Suprapubic skin (tissue), 4 donors: ENCODE results near the gene DSTN.

Experiments used
- CTCF ChIP-seq, 2 donors: fragments of 200-600 bp in 1 of 2; fragments of 450-650 bp in 1 of 2; sonication (generic) in 1 of 2; IDR thresholded peaks; one replicate each; pipeline ENCODE4 v1.5.1; 2016 to 2019; ENCODE audit warnings: antibody characterized with exemption in 2 of 2, mild to moderate bottlenecking in 1 of 2, moderate library complexity in 1 of 2
- POLR2A ChIP-seq, 2 donors: fragments of 450-650 bp; IDR thresholded peaks; one replicate each; pipeline ENCODE4 v1.6.1; 2017; ENCODE audit warnings: antibody characterized with exemption in 2 of 2, mild to moderate bottlenecking in 2 of 2, moderate library complexity in 2 of 2
- POLR2AphosphoS5 ChIP-seq, 3 donors: sonication (generic); formaldehyde crosslinking; IDR thresholded peaks; one replicate each; pipeline ENCODE4 v1.6.1; 2017; ENCODE audit warnings: antibody characterized with exemption in 3 of 3

- TF ChIP-seq POLR2A (IDR thresholded peaks at IDR 0.05), result no peak
- no peak for TF ChIP-seq POLR2AphosphoS5 (IDR thresholded peaks at IDR 0.05)
- TF ChIP-seq CTCF (IDR thresholded peaks at IDR 0.05), result no peak
Observed at GRCh38 chr20:17645010-17645409, 75.1 kb downstream of the DSTN start.
